ENCODE results near the gene KIAA1614.

GRCh38 chr1:180928331-180929230 lies 15.9 kb downstream of the KIAA1614 start:
- TF ChIP-seq, protein P1, sequence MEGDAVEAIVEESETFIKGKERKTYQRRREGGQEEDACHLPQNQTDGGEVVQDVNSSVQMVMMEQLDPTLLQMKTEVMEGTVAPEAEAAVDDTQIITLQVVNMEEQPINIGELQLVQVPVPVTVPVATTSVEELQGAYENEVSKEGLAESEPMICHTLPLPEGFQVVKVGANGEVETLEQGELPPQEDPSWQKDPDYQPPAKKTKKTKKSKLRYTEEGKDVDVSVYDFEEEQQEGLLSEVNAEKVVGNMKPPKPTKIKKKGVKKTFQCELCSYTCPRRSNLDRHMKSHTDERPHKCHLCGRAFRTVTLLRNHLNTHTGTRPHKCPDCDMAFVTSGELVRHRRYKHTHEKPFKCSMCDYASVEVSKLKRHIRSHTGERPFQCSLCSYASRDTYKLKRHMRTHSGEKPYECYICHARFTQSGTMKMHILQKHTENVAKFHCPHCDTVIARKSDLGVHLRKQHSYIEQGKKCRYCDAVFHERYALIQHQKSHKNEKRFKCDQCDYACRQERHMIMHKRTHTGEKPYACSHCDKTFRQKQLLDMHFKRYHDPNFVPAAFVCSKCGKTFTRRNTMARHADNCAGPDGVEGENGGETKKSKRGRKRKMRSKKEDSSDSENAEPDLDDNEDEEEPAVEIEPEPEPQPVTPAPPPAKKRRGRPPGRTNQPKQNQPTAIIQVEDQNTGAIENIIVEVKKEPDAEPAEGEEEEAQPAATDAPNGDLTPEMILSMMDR (IDR thresholded peaks at IDR 0.05; ENCODE audit: borderline replicate concordance, extremely low read depth, low read length, poor library complexity, severe bottlenecking): no peak
- no peak for TF ChIP-seq EZH2 (IDR thresholded peaks at IDR 0.05; ENCODE audit: borderline replicate concordance, low read depth, low read length, severe bottlenecking)
